C4-2B (cell line): ENCODE results near the gene WTAP.
A peak's percentile ranks its signal among the peaks of the same experiment; 100 is the strongest.
"Not testable (repeated sequence)": the region's sequence is repeated elsewhere in the genome, so short reads cannot be mapped to it uniquely, and the experiment has no call there.

Experiments used
- H3K27ac ChIP-seq: fragments of 450-650 bp; 2 replicates; pipeline ENCODE4 v1.5.1; 2017
- ZFX ChIP-seq: fragments of 450-650 bp; IDR thresholded peaks from 2 replicates; pipeline ENCODE4 v1.6.1; 2017
- TF ChIP-seq, protein P1 (sequence below): fragments of 450-650 bp; conservative IDR thresholded peaks from 2 replicates; pipeline ENCODE4 v1.5.1; 2017; ENCODE audit warnings: mild to moderate bottlenecking

The WTAP gene

DNA sequence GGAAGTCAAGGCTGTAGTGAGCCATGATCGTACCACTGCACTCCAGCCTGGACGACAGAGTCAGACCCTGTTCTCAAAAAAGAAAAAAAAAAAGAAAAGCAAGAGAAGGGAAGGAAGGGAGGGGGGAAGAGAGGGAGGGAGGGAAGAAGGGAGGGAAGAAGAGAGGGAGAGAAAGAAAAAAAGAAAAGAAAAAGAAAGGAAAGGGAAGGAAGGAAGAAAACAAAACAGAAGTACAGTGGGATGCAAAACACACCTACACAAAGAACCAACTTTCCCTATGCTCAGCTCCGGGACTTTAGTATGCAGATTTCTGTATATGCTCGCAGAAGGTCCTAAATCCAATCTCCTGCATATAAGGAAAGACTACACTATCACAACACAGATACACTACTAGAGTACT, 2.5 kb upstream of the WTAP start:
- TF ChIP-seq, protein P1, sequence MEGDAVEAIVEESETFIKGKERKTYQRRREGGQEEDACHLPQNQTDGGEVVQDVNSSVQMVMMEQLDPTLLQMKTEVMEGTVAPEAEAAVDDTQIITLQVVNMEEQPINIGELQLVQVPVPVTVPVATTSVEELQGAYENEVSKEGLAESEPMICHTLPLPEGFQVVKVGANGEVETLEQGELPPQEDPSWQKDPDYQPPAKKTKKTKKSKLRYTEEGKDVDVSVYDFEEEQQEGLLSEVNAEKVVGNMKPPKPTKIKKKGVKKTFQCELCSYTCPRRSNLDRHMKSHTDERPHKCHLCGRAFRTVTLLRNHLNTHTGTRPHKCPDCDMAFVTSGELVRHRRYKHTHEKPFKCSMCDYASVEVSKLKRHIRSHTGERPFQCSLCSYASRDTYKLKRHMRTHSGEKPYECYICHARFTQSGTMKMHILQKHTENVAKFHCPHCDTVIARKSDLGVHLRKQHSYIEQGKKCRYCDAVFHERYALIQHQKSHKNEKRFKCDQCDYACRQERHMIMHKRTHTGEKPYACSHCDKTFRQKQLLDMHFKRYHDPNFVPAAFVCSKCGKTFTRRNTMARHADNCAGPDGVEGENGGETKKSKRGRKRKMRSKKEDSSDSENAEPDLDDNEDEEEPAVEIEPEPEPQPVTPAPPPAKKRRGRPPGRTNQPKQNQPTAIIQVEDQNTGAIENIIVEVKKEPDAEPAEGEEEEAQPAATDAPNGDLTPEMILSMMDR = no peak
- no peak for TF ChIP-seq ZFX

DNA sequence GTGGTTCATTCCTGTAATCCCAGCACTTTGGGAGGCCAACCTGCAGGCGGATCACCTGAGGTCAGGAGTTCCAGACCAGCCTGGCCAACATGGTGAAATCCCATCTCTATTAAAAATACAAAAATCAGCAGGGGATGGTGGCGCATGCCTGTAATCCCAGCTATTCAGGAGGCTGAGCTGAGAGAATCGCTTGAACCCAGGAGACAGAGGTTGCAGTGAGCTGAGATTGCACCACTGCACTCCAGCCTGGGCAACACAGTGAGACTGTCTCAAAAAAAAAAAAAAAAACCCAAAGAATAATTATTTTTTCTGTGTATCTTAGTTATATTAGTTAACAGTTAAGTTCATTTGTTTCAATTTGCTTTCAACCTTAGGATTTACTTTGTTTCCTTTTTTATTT, 2.1 kb upstream of the WTAP start:
- H3K27ac ChIP-seq = not testable (repeated sequence)

More for the DNA sequence above, 2.5 kb upstream of the WTAP start:
- H3K27ac ChIP-seq = no peak overlapping the region

DNA sequence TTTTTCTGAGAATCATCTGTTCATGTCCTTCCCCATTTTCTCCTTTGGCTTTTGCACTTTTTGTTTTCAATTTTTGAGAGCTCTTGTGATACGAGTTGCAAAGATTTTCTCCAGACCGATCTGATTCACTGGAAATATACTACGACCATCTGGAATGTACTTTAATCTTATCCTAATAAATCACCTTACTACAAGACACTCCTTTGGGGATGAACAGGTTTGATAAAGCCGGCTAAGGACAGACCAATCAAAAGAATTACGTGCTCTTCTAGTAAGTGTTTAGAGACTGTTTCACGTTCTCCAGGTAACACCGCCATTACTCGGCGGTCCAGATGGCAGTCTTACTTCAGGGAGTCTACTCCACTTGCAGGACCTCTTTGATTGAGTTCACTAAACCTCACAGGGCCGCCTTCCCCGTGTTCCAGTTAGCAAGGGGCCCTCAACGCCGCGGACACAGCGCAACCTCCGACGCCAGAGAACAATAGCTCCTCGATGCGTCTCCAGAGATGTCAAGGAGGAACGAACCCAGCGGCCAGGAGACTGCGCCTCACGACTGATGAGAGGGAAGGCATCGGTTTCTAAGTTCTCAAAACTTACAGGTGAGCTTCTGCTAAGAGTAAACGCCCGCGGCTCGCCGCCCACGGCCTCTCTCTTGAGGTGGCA, 920 bp upstream of the WTAP start:
- H3K27ac ChIP-seq = peak overlapping the region; percentile 94
- TF ChIP-seq, protein P1 = no peak
- TF ChIP-seq ZFX = peak; percentile 14; the same call in 1 of the 2 replicates

DNA sequence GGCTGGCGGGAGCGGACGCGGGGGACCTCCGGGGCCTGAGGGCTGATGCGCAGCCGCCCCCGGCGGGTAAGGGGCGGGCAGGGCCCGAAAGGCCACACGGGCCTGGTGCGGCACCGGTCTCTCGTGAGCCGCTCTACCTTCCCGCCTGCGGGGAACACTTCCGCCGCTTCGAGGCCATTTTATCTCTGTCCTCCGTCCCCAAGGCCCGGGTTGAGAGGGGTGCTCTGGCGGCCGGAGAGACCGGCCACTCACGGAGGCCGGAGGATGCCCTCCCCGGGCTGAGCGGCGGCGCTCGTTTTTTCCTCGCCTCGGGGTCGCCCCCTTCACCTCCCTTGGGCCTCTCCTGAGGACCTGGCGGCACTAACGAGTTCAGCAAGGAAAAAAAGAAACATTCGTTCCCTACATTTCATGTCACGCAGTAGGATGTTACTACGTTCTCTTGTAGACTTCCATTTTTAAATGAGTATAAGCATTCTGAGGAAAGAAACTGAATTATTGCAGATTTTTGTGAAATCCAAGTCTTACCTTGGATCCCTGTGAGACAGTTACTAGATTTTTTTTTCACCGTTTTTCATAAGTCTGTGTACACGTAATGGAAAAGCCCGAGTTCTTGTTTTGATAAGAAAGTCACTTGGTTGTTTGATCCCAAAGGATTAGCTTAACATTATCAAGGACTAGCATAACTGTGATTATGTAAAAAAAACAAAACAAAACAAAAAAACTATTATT, 575 bp downstream of the WTAP start:
- peak overlapping the region; percentile 94 for H3K27ac ChIP-seq
- TF ChIP-seq, protein P1 = no peak
- peak; percentile 90 for TF ChIP-seq ZFX

DNA sequence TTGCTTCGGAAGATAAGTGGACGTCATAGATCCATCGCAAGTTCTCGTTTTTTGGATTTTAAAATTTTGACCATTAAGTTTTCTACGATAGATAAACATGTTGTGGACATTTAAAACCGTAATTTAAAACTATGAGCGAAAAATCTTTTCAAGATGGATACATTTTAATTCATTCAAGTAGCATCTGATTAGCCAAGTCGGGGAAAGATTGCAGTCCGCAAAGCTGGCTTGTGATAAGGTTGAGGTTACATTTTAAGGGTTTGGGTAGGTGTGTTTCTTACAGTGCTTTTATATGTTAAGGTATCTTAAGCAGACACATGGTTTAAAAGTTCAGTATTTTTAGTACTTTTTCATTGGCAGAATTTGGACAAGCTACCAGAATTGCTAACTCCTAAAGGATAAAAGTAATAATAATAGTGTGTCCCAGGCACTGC, 1.2 kb downstream of the WTAP start:
- no peak overlapping the region for H3K27ac ChIP-seq
- TF ChIP-seq, protein P1 = no peak
- TF ChIP-seq ZFX = no peak

DNA sequence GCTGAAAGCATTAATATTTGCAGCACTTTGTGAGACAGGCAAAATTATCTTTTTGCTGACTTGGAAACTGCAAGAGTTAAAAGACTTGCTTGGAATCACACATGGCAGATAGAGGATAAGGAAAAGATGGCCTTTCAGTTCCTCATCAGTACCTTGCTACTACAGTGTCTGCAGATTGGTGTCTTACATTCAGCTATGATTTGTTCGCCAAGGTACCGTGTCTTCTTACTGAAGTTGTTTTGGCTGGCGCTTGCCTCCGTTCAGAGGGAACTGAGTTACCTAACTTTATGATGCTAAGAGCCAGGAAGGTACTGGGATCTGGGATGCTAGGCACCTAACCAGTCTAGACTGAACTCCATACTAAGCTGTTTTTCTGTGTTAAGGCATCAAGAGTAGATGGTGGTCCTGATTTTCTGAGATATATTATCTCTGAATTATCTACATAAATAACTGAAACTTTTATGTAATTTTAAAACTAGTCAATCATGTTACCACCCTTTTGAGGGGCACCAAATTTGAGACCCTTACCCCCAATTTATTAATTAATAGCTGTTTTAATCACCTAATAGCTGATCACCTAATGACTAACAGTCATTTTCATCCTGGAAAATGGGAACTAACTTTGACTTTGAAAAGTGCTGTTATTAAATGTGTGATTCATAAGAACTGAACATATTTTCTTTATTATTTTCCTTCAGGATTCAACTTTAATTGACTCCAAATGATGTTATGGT, 2.5 kb downstream of the WTAP start:
- TF ChIP-seq, protein P1 = no peak
- TF ChIP-seq ZFX = no peak
- no peak overlapping the region for H3K27ac ChIP-seq

DNA sequence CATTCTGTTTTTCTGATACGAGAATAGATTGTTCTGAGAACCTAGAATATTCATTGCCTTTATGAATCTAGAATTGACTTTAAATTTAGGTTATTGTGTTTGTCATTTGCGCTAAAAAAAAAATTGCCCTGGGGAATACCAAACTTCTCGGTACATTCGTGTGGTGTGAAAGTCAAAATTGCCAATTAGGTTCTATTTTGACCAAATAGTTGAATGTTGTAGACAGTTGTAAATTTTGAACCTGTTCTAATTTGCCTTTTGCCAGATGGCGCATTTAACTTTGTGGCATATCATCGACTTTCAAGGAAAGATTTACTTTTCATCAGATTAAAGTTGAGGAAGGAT, 3.0 kb downstream of the WTAP start:
- no peak overlapping the region for H3K27ac ChIP-seq
- TF ChIP-seq ZFX = no peak
- TF ChIP-seq, protein P1 = no peak

DNA sequence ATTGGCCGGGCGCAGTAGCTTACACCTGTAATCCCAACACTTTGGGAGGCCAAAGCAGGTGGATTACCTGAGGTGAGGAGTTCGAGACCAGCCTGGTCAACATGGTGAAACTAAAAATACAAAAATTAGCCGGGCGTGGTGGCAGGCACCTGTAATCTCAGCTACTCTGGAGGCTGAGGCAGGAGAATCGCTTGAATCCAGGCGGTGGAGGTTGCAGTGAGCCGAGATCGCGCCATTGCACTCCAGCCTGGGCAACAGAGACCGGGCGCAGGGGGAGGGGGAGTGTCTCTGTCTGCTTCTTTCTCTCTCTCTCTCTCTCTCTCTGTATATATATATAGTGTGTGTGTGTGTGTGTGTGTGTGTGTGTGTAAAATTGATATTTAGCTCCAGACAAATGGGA, 5.2 kb downstream of the WTAP start:
- H3K27ac ChIP-seq = not testable (repeated sequence)

DNA sequence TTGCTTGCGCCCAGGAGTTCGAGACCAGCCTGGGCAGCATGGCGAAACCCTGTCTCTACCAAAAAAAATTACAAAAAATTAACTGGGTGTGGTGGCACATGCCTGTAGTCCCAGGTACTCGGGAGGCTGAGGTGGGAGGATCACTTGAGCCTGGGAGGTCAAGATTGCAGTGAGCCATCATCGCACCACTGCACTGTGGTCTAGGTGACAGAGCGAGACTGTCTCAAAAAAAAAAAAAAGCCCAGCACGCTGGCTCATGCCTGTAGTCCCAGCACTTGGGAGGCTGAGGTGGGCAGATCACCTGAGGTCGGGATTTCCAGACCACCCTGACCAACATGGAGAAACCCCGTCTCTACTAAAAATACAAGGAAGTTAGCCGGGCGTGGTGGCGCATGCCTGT, 6.1 kb downstream of the WTAP start:
- H3K27ac ChIP-seq = not testable (repeated sequence)
